SK-N-SH (cell line): Measurements from ENCODE around the gene GPR137. TPM values are rescaled to one million over a fixed set of nuclear protein-coding genes. Genes with fewer than 3 reads are reported as not detected.

Experiments
- CTCF ChIA-PET: fragments of 300-600, 350-600 bp; formaldehyde crosslinking; extraction: SDS; loops from one replicate; lab custom pipeline; 2021; lab: Yijun Ruan, JAX
- POLR2A ChIA-PET: fragments of 350-600 bp; sonication (Branson Sonifier 250); formaldehyde crosslinking; extraction: SDS; loops from one replicate; lab custom pipeline; 2020; ENCODE audit warnings: antibody characterized with exemption, inconsistent platforms; lab: Yijun Ruan, JAX
- DNase-seq: peaks from one replicate; pipeline ENCODE4 v3.0.0; 2012
- H2AFZ ChIP-seq: fragments of 200-600 bp; sonication (generic); 2 replicates; pipeline ENCODE4 v1.8.1; 2016; ENCODE audit warnings: antibody characterized with exemption, mild to moderate bottlenecking, low read depth
- H3F3A ChIP-seq: fragments of 200-600 bp; sonication (generic); replicated peaks from 2 replicates; pipeline ENCODE3; 2016; ENCODE audit warnings: antibody characterized with exemption, mild to moderate bottlenecking; ENCODE audit not compliant: insufficient read depth
- H3K27ac ChIP-seq, 2 experiments: fragments of 200-500 bp in 1 of 2; fragments of 200-600 bp in 1 of 2; sonication (Bioruptor generic) in 1 of 2; sonication (generic), shearing (Covaris generic) in 1 of 2; 2 replicates each; pipeline versions ENCODE4 v1.5.1 to v1.6.1; 2014 to 2016; ENCODE audit warnings: low read depth in 2 of 2, inconsistent platforms in 1 of 2, low read length in 1 of 2, mild to moderate bottlenecking in 1 of 2, mixed read lengths in 1 of 2
- H3K27me3 ChIP-seq: fragments of 200-600 bp; sonication (generic), shearing (Covaris generic); 2 replicates; pipeline ENCODE4 v1.6.1; 2016; ENCODE audit warnings: mixed run types; ENCODE audit not compliant: insufficient read depth
- H3K36me3 ChIP-seq, 2 experiments: fragments of 200-500 bp in 1 of 2; fragments of 200-600 bp in 1 of 2; sonication (Bioruptor generic) in 1 of 2; sonication (generic) in 1 of 2; replicated peaks in 1 of 2; 2 replicates each; pipeline versions ENCODE3 to v1.5.1; 2014 to 2016; ENCODE audit warnings: low read length in 1 of 2, mild to moderate bottlenecking in 1 of 2; ENCODE audit not compliant: insufficient read depth in 2 of 2, control insufficient read depth in 1 of 2
- H3K4me1 ChIP-seq, 2 experiments: fragments of 200-500 bp in 1 of 2; fragments of 200-600 bp in 1 of 2; sonication (Bioruptor generic) in 1 of 2; sonication (generic), shearing (Covaris generic) in 1 of 2; 2 replicates each; pipeline versions ENCODE4 v1.5.1 to v1.6.1; 2014 to 2016; ENCODE audit warnings: low read depth in 1 of 2, low read length in 1 of 2, mixed run types in 1 of 2; ENCODE audit not compliant: insufficient read depth in 2 of 2, control insufficient read depth in 1 of 2
- H3K4me2 ChIP-seq: fragments of 200-600 bp; sonication (generic), shearing (Covaris generic); 2 replicates; pipeline ENCODE4 v1.6.1; 2017; ENCODE audit warnings: mixed run types
- H3K4me3 ChIP-seq, 2 experiments: fragments of 200-500 bp in 1 of 2; fragments of 200-600 bp in 1 of 2; sonication (Bioruptor generic) in 1 of 2; sonication (generic), shearing (Covaris generic) in 1 of 2; 2 replicates each; pipeline versions ENCODE4 v1.5.1 to v1.8.1; 2014 to 2016; ENCODE audit warnings: low read depth in 2 of 2, inconsistent platforms in 1 of 2, low read length in 1 of 2, mild to moderate bottlenecking in 1 of 2, mixed read lengths in 1 of 2, moderate library complexity in 1 of 2
- H3K79me2 ChIP-seq: fragments of 200-600 bp; sonication (generic); 2 replicates; pipeline ENCODE4 v1.8.1; 2017; ENCODE audit warnings: mild to moderate bottlenecking; ENCODE audit not compliant: insufficient read depth
- H3K9ac ChIP-seq: fragments of 200-600 bp; sonication (generic); 2 replicates; pipeline ENCODE4 v1.6.1; 2017; ENCODE audit warnings: mixed run types
- H3K9me2 ChIP-seq: fragments of 200-600 bp; sonication (generic); 2 replicates; pipeline ENCODE4 v1.6.1; 2017; ENCODE audit warnings: mixed run types
- H3K9me3 ChIP-seq: fragments of 200-600 bp; sonication (generic); 2 replicates; pipeline ENCODE4 v1.6.1; 2017; ENCODE audit warnings: mixed run types, mild to moderate bottlenecking, moderate library complexity
- H4K20me1 ChIP-seq: fragments of 200-600 bp; sonication (generic); 2 replicates; pipeline ENCODE4 v1.6.1; 2017; ENCODE audit warnings: mild to moderate bottlenecking, mixed run types; ENCODE audit not compliant: insufficient read depth
- CHD2 ChIP-seq: fragments of 150-350 bp; IDR thresholded peaks from 2 replicates; pipeline ENCODE4 v1.6.1; 2018; ENCODE audit warnings: low read length; ENCODE audit not compliant: partially characterized antibody
- ELF1 ChIP-seq: IDR thresholded peaks from 2 replicates; pipeline ENCODE4 v1.4.0; 2012
- EP300 ChIP-seq, 2 experiments: IDR thresholded peaks; 2 replicates each; pipeline versions ENCODE4 v1.4.0 to v1.6.1; 2012; ENCODE audit warnings: borderline replicate concordance in 1 of 2, low read depth in 1 of 2, low read length in 1 of 2
- EZH2phosphoT487 ChIP-seq: fragments of 200-600 bp; sonication (generic); IDR thresholded peaks from 2 replicates; pipeline ENCODE4 v1.6.1; 2017; ENCODE audit warnings: low read depth, mixed run types, mild to moderate bottlenecking, antibody characterized with exemption, moderate library complexity, borderline replicate concordance
- FOSL2 ChIP-seq: IDR thresholded peaks from 2 replicates; pipeline ENCODE4 v1.4.0; 2012; ENCODE audit warnings: low read depth, mild to moderate bottlenecking, moderate library complexity, borderline replicate concordance
- FOXJ3 ChIP-seq: sonication (generic); formaldehyde crosslinking; IDR thresholded peaks from 2 replicates; pipeline ENCODE4 v1.5.1; 2020; ENCODE audit warnings: mild to moderate bottlenecking, missing genetic modification reagents
- FOXM1 ChIP-seq: IDR thresholded peaks from 2 replicates; pipeline ENCODE4 v1.4.0; 2012; ENCODE audit warnings: low read depth, mild to moderate bottlenecking
- GABPA ChIP-seq: IDR thresholded peaks from 2 replicates; pipeline ENCODE4 v1.4.0; 2012; ENCODE audit warnings: low read depth, mild to moderate bottlenecking
- GATA2 ChIP-seq: sonication (generic); formaldehyde crosslinking; IDR thresholded peaks from 2 replicates; pipeline ENCODE4 v1.5.0; 2020; ENCODE audit warnings: mild to moderate bottlenecking, missing genetic modification reagents
- IRF3 ChIP-seq: fragments of 150-350 bp; IDR thresholded peaks from 2 replicates; pipeline ENCODE4 v1.6.1; 2016; ENCODE audit warnings: mild to moderate bottlenecking, low read depth, low read length
- JUND ChIP-seq: IDR thresholded peaks from 2 replicates; pipeline ENCODE4 v1.4.0; 2012
- MEF2A ChIP-seq: IDR thresholded peaks from 2 replicates; pipeline ENCODE4 v1.4.0; 2012; ENCODE audit warnings: low read depth, borderline replicate concordance
- MXI1 ChIP-seq: IDR thresholded peaks from 2 replicates; pipeline ENCODE4 v1.6.1; 2012; ENCODE audit warnings: mild to moderate bottlenecking, low read depth, low read length, improper control_type of control experiment
- NFIC ChIP-seq: IDR thresholded peaks from 2 replicates; pipeline ENCODE4 v1.4.0; 2012; ENCODE audit warnings: borderline replicate concordance
- NRF1 ChIP-seq: IDR thresholded peaks from 2 replicates; pipeline ENCODE4 v1.6.1; 2012; ENCODE audit warnings: low read depth, mild to moderate bottlenecking, low read length
- PBX3 ChIP-seq: IDR thresholded peaks from 2 replicates; pipeline ENCODE4; 2012
- POLR2AphosphoS5 ChIP-seq: IDR thresholded peaks from 2 replicates; pipeline ENCODE4 v1.6.1; 2012; ENCODE audit warnings: low read depth, low read length
- RAD21 ChIP-seq: IDR thresholded peaks from 2 replicates; pipeline ENCODE4 v1.6.1; 2012; ENCODE audit warnings: mild to moderate bottlenecking, low read length
- RCOR1 ChIP-seq: fragments of 150-350 bp; IDR thresholded peaks from 2 replicates; pipeline ENCODE4 v1.6.1; 2017; ENCODE audit warnings: antibody characterized with exemption, low read length
- RFX5 ChIP-seq: IDR thresholded peaks from 2 replicates; pipeline ENCODE4 v1.6.1; 2012; ENCODE audit warnings: mild to moderate bottlenecking, improper control_type of control experiment, low read length
- RXRA ChIP-seq: IDR thresholded peaks from 2 replicates; pipeline ENCODE4 v1.4.0; 2012; ENCODE audit warnings: low read depth, mild to moderate bottlenecking, borderline replicate concordance
- SIN3A ChIP-seq: IDR thresholded peaks from 2 replicates; pipeline ENCODE4 v1.6.1; 2012; ENCODE audit warnings: low read depth, mild to moderate bottlenecking, low read length, moderate library complexity, borderline replicate concordance
- SMC3 ChIP-seq: IDR thresholded peaks from 2 replicates; pipeline ENCODE4 v1.6.1; 2012; ENCODE audit warnings: low read depth, low read length, improper control_type of control experiment
- TAF1 ChIP-seq: IDR thresholded peaks from 2 replicates; pipeline ENCODE4 v1.6.1; 2012; ENCODE audit warnings: low read depth, mild to moderate bottlenecking, low read length, moderate library complexity, borderline replicate concordance
- TCF12 ChIP-seq: IDR thresholded peaks from 2 replicates; pipeline ENCODE4 v1.4.0; 2012
- TEAD4 ChIP-seq: IDR thresholded peaks from 2 replicates; pipeline ENCODE4 v1.4.0; 2012; ENCODE audit warnings: mild to moderate bottlenecking, borderline replicate concordance; ENCODE audit not compliant: insufficient read depth
- USF1 ChIP-seq: IDR thresholded peaks from 2 replicates; pipeline ENCODE4 v1.4.0; 2012; ENCODE audit warnings: low read depth, borderline replicate concordance
- YY1 ChIP-seq: IDR thresholded peaks from 2 replicates; pipeline ENCODE4 v1.4.0; 2012; ENCODE audit warnings: low read depth, mild to moderate bottlenecking
- ZBTB33 ChIP-seq: IDR thresholded peaks from 2 replicates; pipeline ENCODE4 v1.4.0; 2012; ENCODE audit warnings: low read depth, borderline replicate concordance
- WGBS: methylation state at CpG from one replicate; pipeline ENCODE4 v1.1.6; 2017; ENCODE audit warnings: low lambda C conversion rate; 5-methylcytosine and 5-hydroxymethylcytosine counted together
- polyA plus RNA-seq, 3 experiments: library from polyadenylated mRNA; depleted of rRNA; stranded (reverse); fragments of >200 nt; gene quantifications; 2 replicates each; pipeline ENCODE4 v1.2.3, GENCODE V29; 2012

Gene GPR137
- polyA plus RNA-seq, 1 of the 3 experiments (the other 2 are of a cell fraction), result 29.9 TPM

GRCh38 chr11:64245797-64246620 is 39.6 kb upstream of the GPR137 start:
- Histone ChIP-seq H3K27me3 (no peaks in the 10 kb centered on the region), H3K4me1 (peaks cover 9 to 44% of the 10 kb centered on the region in 2 experiments; a peak in 2 of 4 replicates), H3K27ac (peak overlapping the region; percentile 63 to 89), H3K36me3 (peaks cover 10 to 14% of the 10 kb centered on the region in 2 experiments), H3K9me2 (no peaks in the 10 kb centered on the region), H4K20me1 (no peaks in the 10 kb centered on the region), H2AFZ (no peak overlapping the region), H3K79me2 (peaks cover 48% of the 10 kb centered on the region), H3K9me3 (no peaks in the 10 kb centered on the region), H3K4me3 (peak overlapping the region; percentile 75 to 98), H3K9ac (peak overlapping the region; percentile 72), H3F3A (peaks cover 11% of the 10 kb centered on the region), H3K4me2 (peak overlapping the region; percentile 77)
- DNase-seq, result peak; percentile 58
- WGBS, result 2% methylated on average over 16 of the region's 46 CpGs
- CTCF ChIA-PET, result interaction anchor here (1.0 to 3.4 kb wide), 6 partner anchors 13 to 1084 kb away, joined by 3 to 20 read pairs (median 8); partner anchors contain the start of genes DNAJC4 and ESRRA
- POLR2A ChIA-PET, result interaction anchor here (1.0 to 12.4 kb wide), 9 partner anchors 15 to 65 kb away, joined by 3 to 112 read pairs (median 3); partner anchors contain the start of gene ESRRA
- no peak for TF ChIP-seq EP300 (IDR thresholded peaks at IDR 0.05; ENCODE audit: borderline replicate concordance in 1 of 2, low read depth in 1 of 2, low read length in 1 of 2)
- no peak for TF ChIP-seq SMC3
- TF ChIP-seq NRF1, result no peak
- peak; percentile 90; the same call in 1 of the 2 replicates for TF ChIP-seq FOSL2
- no peak; the same call in 1 of the 2 replicates for TF ChIP-seq TEAD4
- no peak for TF ChIP-seq GABPA
- no peak; the same call in 1 of the 2 replicates for TF ChIP-seq PBX3
- TF ChIP-seq POLR2AphosphoS5, result peak; percentile 16
- TF ChIP-seq FOXM1, result no peak
- no peak for TF ChIP-seq GATA2 (CRISPR knock-in tag)
- no peak for TF ChIP-seq RXRA
- no peak for TF ChIP-seq IRF3
- TF ChIP-seq ZBTB33, result no peak
- TF ChIP-seq NFIC, result no peak
- TF ChIP-seq JUND, result no peak; the same call in 1 of the 2 replicates
- TF ChIP-seq TAF1, result no peak
- no peak for TF ChIP-seq MXI1
- 0 out of 2 replicates have a peak, but pooled peaks have one; percentile 22 for TF ChIP-seq TCF12
- TF ChIP-seq RAD21, result no peak
- no peak for TF ChIP-seq EZH2phosphoT487
- peak; percentile 46; the same call in 1 of the 2 replicates for TF ChIP-seq RCOR1
- no peak for TF ChIP-seq ELF1
- TF ChIP-seq RFX5, result no peak
- peak; percentile 65; the same call in 1 of the 2 replicates for TF ChIP-seq YY1
- no peak for TF ChIP-seq FOXJ3
- no peak for TF ChIP-seq MEF2A
- no peak for TF ChIP-seq USF1
- no peak for TF ChIP-seq CHD2
- peak; percentile 24; the same call in 1 of the 2 replicates for TF ChIP-seq SIN3A
